Endothelial cell of umbilical vein (primary cell): ENCODE measurements around the gene MCFD2. TPM values are rescaled to one million over a fixed set of nuclear protein-coding genes. Genes with fewer than 3 reads are reported as not detected.

Experiments used
- BruUV-seq: library from RNA; stranded (reverse); fragments of 400-500 nt; replicated peaks from 2 replicates; lab custom pipeline; 2021; lab: Mats Ljungman, UMichigan
- CTCF ChIA-PET: fragments of 300-600, 350-600 bp; sonication (Branson Sonifier 250); formaldehyde crosslinking; loops from one replicate; lab custom pipeline; 2021; ENCODE audit warnings: antibody characterized with exemption, inconsistent platforms; lab: Charles Lee
- POLR2A ChIA-PET: fragments of 300-600, 350-600 bp; sonication (Branson Sonifier 250); formaldehyde crosslinking; loops from one replicate; lab custom pipeline; 2021; ENCODE audit warnings: antibody characterized with exemption, inconsistent platforms; lab: Charles Lee
- DNase-seq: peaks from one replicate; pipeline ENCODE4 v3.0.0-alpha.2; 2011; ENCODE audit warnings: low read depth, low spot score
- FAIRE-seq: peaks from 2 replicates; lab custom pipeline; 2011; peaks lifted over from hg19 to GRCh38; lab: Jason Lieb, UNC
- H2AFZ ChIP-seq: 2 replicates; pipeline ENCODE4 v1.6.0; 2012; ENCODE audit warnings: low read depth, low read length, control low read depth, inconsistent platforms
- H3K27ac ChIP-seq: 2 replicates; pipeline ENCODE4 v1.5.1; 2011; ENCODE audit warnings: low read depth, mild to moderate bottlenecking, control low read depth, low read length, moderate library complexity; ENCODE audit not compliant: insufficient read depth
- H3K27me3 ChIP-seq, 2 experiments: 2 replicates each; pipeline versions ENCODE4 v1.6.0 to v1.6.1; 2011; ENCODE audit warnings: low read length in 2 of 2, mixed read lengths in 1 of 2; ENCODE audit not compliant: control insufficient read depth in 2 of 2, insufficient read depth in 2 of 2
- H3K36me3 ChIP-seq, 2 experiments: 2 replicates in 1 of 2; 3 replicates in 1 of 2; pipeline ENCODE4 v1.5.1; 2011; ENCODE audit warnings: low read length in 2 of 2, mild to moderate bottlenecking in 1 of 2, moderate library complexity in 1 of 2; ENCODE audit not compliant: control insufficient read depth in 2 of 2, insufficient read depth in 2 of 2; ENCODE audit errors: extremely low read depth in 1 of 2
- H3K4me1 ChIP-seq: 3 replicates; pipeline ENCODE4 v1.5.1; 2011; ENCODE audit warnings: mild to moderate bottlenecking, low read length; ENCODE audit not compliant: control insufficient read depth, insufficient read depth; ENCODE audit errors: extremely low read depth
- H3K4me2 ChIP-seq: 2 replicates; pipeline ENCODE4 v1.6.1; 2011; ENCODE audit warnings: low read length, control low read depth, mixed read lengths; ENCODE audit not compliant: insufficient read depth
- H3K4me3 ChIP-seq, 3 experiments: fragments of 200-600 bp in 1 of 3; sonication (generic), shearing (Covaris generic) in 1 of 3; replicated peaks in 1 of 3; 2 replicates each; pipeline ENCODE4 v1.5.1; 2011 to 2016; ENCODE audit warnings: control low read depth in 3 of 3, low read length in 3 of 3, mild to moderate bottlenecking in 2 of 3, inconsistent platforms in 1 of 3, low read depth in 1 of 3, moderate library complexity in 1 of 3; ENCODE audit not compliant: insufficient read depth in 1 of 3
- H3K79me2 ChIP-seq: 2 replicates; pipeline ENCODE4 v1.6.0; 2012; ENCODE audit warnings: low read length, inconsistent platforms; ENCODE audit not compliant: control insufficient read depth, insufficient read depth
- H3K9ac ChIP-seq: replicated peaks from 2 replicates; pipeline ENCODE3; 2011; ENCODE audit warnings: low read length, control low read depth; ENCODE audit not compliant: insufficient read depth; ENCODE audit errors: extremely low read depth
- H3K9me1 ChIP-seq: replicated peaks from 3 replicates; pipeline ENCODE4 v1.6.0; 2011; ENCODE audit warnings: mild to moderate bottlenecking, low read length; ENCODE audit not compliant: control insufficient read depth, insufficient read depth; ENCODE audit errors: extremely low read depth
- H3K9me3 ChIP-seq: replicated peaks from 2 replicates; pipeline ENCODE4 v1.5.1; 2012; ENCODE audit warnings: low read length, inconsistent platforms; ENCODE audit not compliant: control insufficient read depth, insufficient read depth
- H4K20me1 ChIP-seq: replicated peaks from 2 replicates; pipeline ENCODE3; 2011; ENCODE audit warnings: mild to moderate bottlenecking, low read length; ENCODE audit not compliant: control insufficient read depth, insufficient read depth; ENCODE audit errors: extremely low read depth
- EZH2 ChIP-seq: IDR thresholded peaks from 2 replicates; pipeline ENCODE4 v1.6.1; 2012; ENCODE audit warnings: borderline replicate concordance, low read depth, mild to moderate bottlenecking, moderate library complexity, low read length, inconsistent platforms; ENCODE audit not compliant: severe bottlenecking
- FOS ChIP-seq: IDR thresholded peaks from 2 replicates; pipeline ENCODE4 v1.6.1; 2011; ENCODE audit warnings: mild to moderate bottlenecking, low read length, moderate library complexity, borderline replicate concordance; ENCODE audit not compliant: insufficient read depth
- GATA2 ChIP-seq: IDR thresholded peaks from 2 replicates; pipeline ENCODE4 v1.7.0; 2011; ENCODE audit warnings: low read depth, mild to moderate bottlenecking, moderate library complexity, mixed read lengths, low read length; ENCODE audit not compliant: insufficient read length, insufficient read depth
- JUN ChIP-seq: IDR thresholded peaks from 2 replicates; pipeline ENCODE4 v1.6.1; 2011; ENCODE audit warnings: borderline replicate concordance, low read depth; ENCODE audit not compliant: insufficient read length, insufficient read depth
- MYC ChIP-seq: IDR thresholded peaks from one replicate; pipeline ENCODE4 v1.6.1; 2011; ENCODE audit warnings: mild to moderate bottlenecking, low read depth, low read length
- POLR2A ChIP-seq: IDR thresholded peaks from 2 replicates; pipeline ENCODE4 v1.6.1; 2012; ENCODE audit warnings: low read depth, mild to moderate bottlenecking, control low read depth, low read length
- POLR2AphosphoS5 ChIP-seq: IDR thresholded peaks from 2 replicates; pipeline ENCODE4 v1.6.1; 2012; ENCODE audit warnings: low read depth, mild to moderate bottlenecking, control low read depth, low read length, moderate library complexity; ENCODE audit not compliant: insufficient read depth
- dilution Hi-C: fragments of 300-500 bp; cut with MboI; formaldehyde crosslinking; loops from one replicate; pipeline ENCODE4 v1.15.0; 2019; ENCODE audit warnings: low sequenced_read_pairs; ENCODE audit not compliant: extremely low pct_ligation_motif_present
- intact Hi-C: fragments of 100-400 bp; cut with micrococcal nuclease; formaldehyde crosslinking; loops from one replicate; pipeline ENCODE4 v1.10.0; 2022
- polyA plus RNA-seq, 4 experiments: library from polyadenylated mRNA; depleted of rRNA in 3 of 4; stranded (reverse) in 3 of 4; unstranded in 1 of 4; fragments of >200 nt; gene quantifications; 2 replicates each; pipeline versions ENCODE4 v1.2.1 to v1.2.3, GENCODE V29; 2011 to 2012; ENCODE audit warnings: missing spikeins in 1 of 4
- total RNA-seq: library from RNA; stranded (reverse); gene quantifications from 2 replicates; pipeline ENCODE4 v1.2.3, GENCODE V29; 2021
- TF ChIP-seq, protein P1 (sequence below), 2 donors: IDR thresholded peaks; 1 replicate in 1 of 2; 2 replicates in 1 of 2; pipeline ENCODE4 v1.5.1; 2011; ENCODE audit warnings: low read length in 2 of 2, mild to moderate bottlenecking in 2 of 2, moderate library complexity in 2 of 2, control low read depth in 1 of 2, inconsistent platforms in 1 of 2, low read depth in 1 of 2; ENCODE audit not compliant: insufficient read depth in 1 of 2; ENCODE audit errors: extremely low read depth in 1 of 2
- TF ChIP-seq, protein P2 (sequence below): IDR thresholded peaks from 2 replicates; pipeline ENCODE4 v1.6.1; 2011; ENCODE audit not compliant: insufficient read depth, insufficient read length

MCFD2 gene
- total and polyA plus RNA-seq, 2 donors (not counting 3 experiments of a cell fraction or from before 2014, with no cell fraction given): 74.8 to 141 TPM

DNA sequence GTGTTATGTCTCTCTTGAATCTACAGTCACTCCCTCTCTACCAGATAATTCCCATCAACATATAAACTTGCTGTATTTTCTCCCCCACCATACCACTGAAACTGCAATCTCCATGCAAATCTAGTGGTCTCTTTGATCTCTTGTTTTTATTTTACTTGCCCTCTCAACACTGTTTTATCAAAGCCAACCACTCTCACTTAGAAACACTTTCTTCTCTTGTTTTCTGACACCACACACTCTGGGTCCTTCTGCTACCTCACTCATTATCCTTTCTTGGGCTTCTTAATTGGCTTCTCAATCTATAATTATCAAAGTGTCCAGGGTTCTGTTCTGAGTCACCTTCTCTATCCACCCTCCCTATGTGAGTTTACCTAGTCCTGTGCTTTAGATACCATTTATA, 2.0 kb upstream of the MCFD2 start:
- no peaks in the 10 kb centered on the region for H3K9me1 ChIP-seq
- peaks cover 29% of the 10 kb centered on the region for H3K79me2 ChIP-seq
- no peak overlapping the region for H3K27ac ChIP-seq
- H4K20me1 ChIP-seq: no peaks in the 10 kb centered on the region
- no peaks in the 10 kb centered on the region for H3K36me3 ChIP-seq
- FAIRE-seq: no peak
- no peaks in the 10 kb centered on the region for H3K27me3 ChIP-seq
- POLR2A ChIA-PET: no interaction called here
- intact Hi-C loops (no loop called here), dilution Hi-C loops (no loop called here)
- no peak overlapping the region for H2AFZ ChIP-seq
- no peaks in the 10 kb centered on the region for H3K9me3 ChIP-seq
- no TSS peak for BruUV-seq
- CTCF ChIA-PET: interaction anchor here (1.1 to 6.1 kb wide), 8 partner anchors 9 to 406 kb away, joined by 3 to 71 read pairs (median 8); no protein-coding TSS in a partner anchor
- H3K4me2 ChIP-seq: no peak overlapping the region
- no peak overlapping the region for H3K9ac ChIP-seq
- no peak for DNase-seq
- H3K4me1 ChIP-seq: peaks cover 39% of the 10 kb centered on the region
- no peak overlapping the region for H3K4me3 ChIP-seq
- TF ChIP-seq POLR2AphosphoS5 (no peak), JUN (no peak), EZH2 (no peak), MYC (no peak), FOS (no peak), POLR2A (no peak), GATA2 (no peak)
- TF ChIP-seq, protein P1, sequence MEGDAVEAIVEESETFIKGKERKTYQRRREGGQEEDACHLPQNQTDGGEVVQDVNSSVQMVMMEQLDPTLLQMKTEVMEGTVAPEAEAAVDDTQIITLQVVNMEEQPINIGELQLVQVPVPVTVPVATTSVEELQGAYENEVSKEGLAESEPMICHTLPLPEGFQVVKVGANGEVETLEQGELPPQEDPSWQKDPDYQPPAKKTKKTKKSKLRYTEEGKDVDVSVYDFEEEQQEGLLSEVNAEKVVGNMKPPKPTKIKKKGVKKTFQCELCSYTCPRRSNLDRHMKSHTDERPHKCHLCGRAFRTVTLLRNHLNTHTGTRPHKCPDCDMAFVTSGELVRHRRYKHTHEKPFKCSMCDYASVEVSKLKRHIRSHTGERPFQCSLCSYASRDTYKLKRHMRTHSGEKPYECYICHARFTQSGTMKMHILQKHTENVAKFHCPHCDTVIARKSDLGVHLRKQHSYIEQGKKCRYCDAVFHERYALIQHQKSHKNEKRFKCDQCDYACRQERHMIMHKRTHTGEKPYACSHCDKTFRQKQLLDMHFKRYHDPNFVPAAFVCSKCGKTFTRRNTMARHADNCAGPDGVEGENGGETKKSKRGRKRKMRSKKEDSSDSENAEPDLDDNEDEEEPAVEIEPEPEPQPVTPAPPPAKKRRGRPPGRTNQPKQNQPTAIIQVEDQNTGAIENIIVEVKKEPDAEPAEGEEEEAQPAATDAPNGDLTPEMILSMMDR (IDR thresholded peaks at IDR 0.05; ENCODE audit: extremely low read depth in 1 of 2, insufficient read depth in 1 of 2, low read depth in 1 of 2, low read length in 2 of 2): no peak
- TF ChIP-seq, protein P2, sequence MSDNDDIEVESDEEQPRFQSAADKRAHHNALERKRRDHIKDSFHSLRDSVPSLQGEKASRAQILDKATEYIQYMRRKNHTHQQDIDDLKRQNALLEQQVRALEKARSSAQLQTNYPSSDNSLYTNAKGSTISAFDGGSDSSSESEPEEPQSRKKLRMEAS: no peak
